Aorta (tissue), 5 donors: ENCODE results near the gene CD47. TPM values are rescaled to one million over a fixed set of nuclear protein-coding genes. Genes with fewer than 3 reads are reported as not detected.

Experiments
- ATAC-seq: fragments of 200-7000 bp; cut with Tn5 transposase; one replicate; pipeline ENCODE4 v1.9.1; 2022; ENCODE audit warnings: moderate library complexity; ENCODE audit not compliant: low FRiP score
- DNase-seq, 2 donors: peaks; one replicate each; pipeline ENCODE4 v3.0.0-alpha.2; 2020
- H3K27ac ChIP-seq, 2 donors: one replicate each; pipeline ENCODE4 v1.5.1; 2013; ENCODE audit warnings: low read length in 2 of 2, mild to moderate bottlenecking in 2 of 2, moderate library complexity in 2 of 2, control low read depth in 1 of 2, inconsistent platforms in 1 of 2, low read depth in 1 of 2
- H3K27me3 ChIP-seq, 2 donors: one replicate each; pipeline ENCODE4 v1.6.1; 2013; ENCODE audit warnings: control low read depth in 1 of 2, low read length in 1 of 2, mild to moderate bottlenecking in 1 of 2, moderate library complexity in 1 of 2; ENCODE audit not compliant: insufficient read depth in 2 of 2, control insufficient read depth in 1 of 2
- H3K36me3 ChIP-seq, 2 donors: one replicate each; pipeline ENCODE4 v1.6.1; 2013; ENCODE audit warnings: control low read depth in 1 of 2, low read length in 1 of 2, mild to moderate bottlenecking in 1 of 2; ENCODE audit not compliant: insufficient read depth in 2 of 2, control insufficient read depth in 1 of 2
- H3K4me1 ChIP-seq, 2 donors: one replicate each; pipeline ENCODE4 v1.6.1; 2013; ENCODE audit warnings: low read length in 2 of 2, control low read depth in 1 of 2, mild to moderate bottlenecking in 1 of 2, moderate library complexity in 1 of 2; ENCODE audit not compliant: insufficient read depth in 2 of 2, control insufficient read depth in 1 of 2
- H3K4me3 ChIP-seq, 2 donors: one replicate each; pipeline ENCODE4 v1.5.1; 2013; ENCODE audit warnings: low read length in 2 of 2, control low read depth in 1 of 2, mild to moderate bottlenecking in 1 of 2
- H3K9me3 ChIP-seq: one replicate; pipeline ENCODE4 v1.6.1; 2013; ENCODE audit warnings: mild to moderate bottlenecking, low read length; ENCODE audit not compliant: control insufficient read depth
- WGBS, 2 donors: extraction: QIAGEN DNeasy Blood & Tissue Kit; methylation state at CpG; one replicate each; pipeline ENCODE4 v1.1.7; 2013; 5-methylcytosine and 5-hydroxymethylcytosine counted together
- intact Hi-C, 2 donors: fragments of 100-400 bp; cut with DNase I; formaldehyde crosslinking; loops; one replicate each; pipeline versions ENCODE4 v1.14.2 to v1.15.0; 2022
- polyA plus RNA-seq, 2 donors: library from polyadenylated mRNA; stranded (reverse); fragments of 200-250 nt; gene quantifications; one replicate each; pipeline ENCODE4 v1.2.3, GENCODE V29; 2013
- total RNA-seq, 2 donors: library from RNA; stranded (reverse); fragmentation: NEBNext Ultra II Directional; extraction: Animal tissue kit (Norgen Biotek cat#: 25700); gene quantifications; one replicate each; pipeline ENCODE4 v1.2.1, GENCODE V29; 2021
- donor health status: healthy with polysubstance abuse.
- donor health status: Bipolar disorder and iron deficiency.
- donor health status: DM: no; HTN: no; CAD: no.
- donor health status: DM: no; HTN: no; CAD: no.
- donor health status: DM: yes; HTN: yes; CAD: no.

The CD47 gene
- total and polyA plus RNA-seq, 4 donors, result 14.9 to 96.7 (median 58.9) TPM

DNA sequence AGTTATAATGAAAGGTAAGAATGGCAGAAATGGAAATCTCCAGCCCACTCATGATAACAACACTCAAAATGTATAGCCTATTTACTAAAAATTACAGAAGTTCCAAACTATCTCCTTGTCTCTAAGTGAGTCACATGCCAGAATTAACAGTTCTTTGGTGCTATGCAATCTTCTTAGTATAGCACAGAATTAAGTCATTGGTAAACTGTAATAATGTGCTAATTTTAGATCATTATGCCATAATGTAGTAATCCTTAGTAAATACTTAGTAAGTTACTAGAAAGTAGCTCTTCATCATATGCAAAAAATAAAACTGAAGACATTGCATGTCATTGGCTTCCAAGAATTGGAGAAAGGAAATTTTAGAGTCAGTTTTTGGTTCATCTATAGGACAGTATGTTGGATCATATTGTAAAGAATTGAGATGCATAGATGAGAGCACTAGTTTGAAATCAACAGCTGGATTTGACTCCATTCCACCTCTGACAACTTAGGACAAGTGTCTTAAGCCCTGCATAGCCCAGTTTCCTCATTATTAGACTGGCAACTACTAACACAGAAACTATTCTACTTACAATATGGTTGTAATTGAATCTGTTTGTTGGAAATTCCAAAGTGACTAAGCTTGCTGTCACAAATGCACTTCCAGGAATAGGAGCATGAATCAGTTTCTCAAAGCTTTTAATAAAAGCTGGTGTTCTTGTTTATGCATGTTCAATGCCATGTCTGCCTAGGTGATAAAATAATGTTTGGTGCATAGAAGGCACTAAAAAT, 40.1 kb upstream of the CD47 start:
- Histone ChIP-seq H3K4me3 (no peak overlapping the region), H3K4me1 (no peaks in the 10 kb centered on the region), H3K27me3 (no peaks in the 10 kb centered on the region), H3K36me3 (no peaks in the 10 kb centered on the region), H3K27ac (no peak overlapping the region), H3K9me3 (no peaks in the 10 kb centered on the region)
- ATAC-seq (peak; percentile 53), DNase-seq (no peak)
- intact Hi-C loops, result no loop called here

DNA sequence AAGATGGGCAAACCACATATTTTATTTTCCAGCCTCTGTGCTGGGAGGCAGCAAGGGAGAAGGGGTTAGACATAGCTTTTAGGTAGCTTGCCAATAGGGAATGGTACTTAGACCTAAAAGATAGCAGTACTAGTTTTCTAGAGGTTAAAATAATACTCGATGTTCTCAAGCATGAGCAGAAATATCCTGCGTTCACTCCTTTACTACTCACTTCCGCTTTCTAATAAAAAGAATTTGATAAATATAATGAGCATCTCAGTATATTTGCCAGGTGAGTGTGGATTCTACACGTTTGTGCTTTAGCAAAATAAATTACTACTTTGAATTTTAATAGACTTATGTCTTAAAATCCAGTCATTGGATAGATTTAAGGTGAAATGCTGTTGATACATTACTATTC, 39.4 kb upstream of the CD47 start:
- no peaks in the 10 kb centered on the region for H3K27me3 ChIP-seq
- no peak overlapping the region for H3K27ac ChIP-seq
- no peaks in the 10 kb centered on the region for H3K4me1 ChIP-seq
- DNase-seq (no peak), ATAC-seq (no peak)
- 89 to 93% methylated on average over 4 of the region's 4 CpGs for WGBS, 2 donors
- H3K9me3 ChIP-seq, result no peaks in the 10 kb centered on the region
- H3K36me3 ChIP-seq, result no peaks in the 10 kb centered on the region
- H3K4me3 ChIP-seq, result no peak overlapping the region
- intact Hi-C loops, result no loop called here

DNA sequence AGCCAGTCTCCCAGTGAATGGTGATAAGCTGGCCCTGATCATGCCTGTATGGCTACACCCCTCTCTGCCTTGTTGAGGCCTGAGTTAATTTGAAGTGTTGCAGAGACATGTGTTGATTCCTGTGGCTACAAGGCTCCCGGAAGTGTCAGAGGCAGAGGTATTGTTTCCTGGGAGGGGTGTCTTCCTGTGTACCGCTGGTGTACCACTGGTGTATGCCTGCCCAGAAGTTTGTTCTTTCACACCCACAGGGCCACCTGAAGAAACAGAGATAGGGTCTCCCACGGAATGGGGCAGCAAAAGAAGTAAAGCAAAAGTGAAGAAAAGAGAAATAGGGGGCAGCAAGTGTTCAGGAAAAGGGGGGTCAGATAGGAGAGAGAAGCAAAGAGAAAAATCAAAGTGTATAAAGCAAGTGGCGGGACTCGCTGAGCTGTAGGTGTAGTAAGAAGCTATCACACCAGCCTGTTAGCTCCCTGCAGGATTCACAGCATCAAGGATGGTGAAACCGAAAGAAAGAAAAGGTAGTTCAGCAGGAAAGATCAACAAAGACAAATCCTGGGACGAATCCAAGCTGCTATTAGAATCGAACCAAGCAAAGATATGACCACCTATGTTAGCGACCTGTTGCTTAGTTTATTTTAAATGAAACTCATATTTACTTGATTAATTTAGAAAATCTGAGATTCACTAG, 36.6 kb upstream of the CD47 start:
- Histone ChIP-seq H3K4me3 (no peak overlapping the region), H3K9me3 (no peaks in the 10 kb centered on the region), H3K36me3 (no peaks in the 10 kb centered on the region), H3K27me3 (no peaks in the 10 kb centered on the region), H3K4me1 (no peaks in the 10 kb centered on the region), H3K27ac (no peak overlapping the region)
- WGBS, 2 donors, result 81 to 85% methylated on average over 9 of the region's 9 CpGs
- intact Hi-C loops, result no loop called here
- ATAC-seq (no peak), DNase-seq (no peak)

DNA sequence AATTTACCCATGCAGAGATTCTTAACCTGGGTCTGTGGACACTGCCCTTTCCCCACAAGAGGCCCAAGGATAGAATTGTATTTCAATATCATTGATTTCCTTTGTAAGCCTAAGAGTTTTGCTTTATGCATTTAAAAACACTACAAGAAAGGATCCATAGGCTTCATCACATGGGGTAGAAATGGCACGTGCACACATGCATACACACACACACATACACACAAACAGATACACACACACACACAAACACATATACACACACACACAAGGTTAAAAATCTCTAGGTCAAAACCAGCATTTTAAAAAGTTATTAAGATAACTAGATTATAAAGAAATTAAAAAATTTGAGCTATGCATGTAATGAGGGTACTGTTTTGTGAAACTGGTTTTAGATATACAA, 35.5 kb upstream of the CD47 start:
- 90 to 94% methylated on average over 1 of the region's 1 CpG for WGBS, 2 donors
- no peak for ATAC-seq
- intact Hi-C loops, result no loop called here
- no peak for DNase-seq
- Histone ChIP-seq H3K36me3 (no peaks in the 10 kb centered on the region), H3K4me1 (no peaks in the 10 kb centered on the region), H3K27ac (no peak overlapping the region), H3K4me3 (no peak overlapping the region), H3K9me3 (no peaks in the 10 kb centered on the region), H3K27me3 (no peaks in the 10 kb centered on the region)

DNA sequence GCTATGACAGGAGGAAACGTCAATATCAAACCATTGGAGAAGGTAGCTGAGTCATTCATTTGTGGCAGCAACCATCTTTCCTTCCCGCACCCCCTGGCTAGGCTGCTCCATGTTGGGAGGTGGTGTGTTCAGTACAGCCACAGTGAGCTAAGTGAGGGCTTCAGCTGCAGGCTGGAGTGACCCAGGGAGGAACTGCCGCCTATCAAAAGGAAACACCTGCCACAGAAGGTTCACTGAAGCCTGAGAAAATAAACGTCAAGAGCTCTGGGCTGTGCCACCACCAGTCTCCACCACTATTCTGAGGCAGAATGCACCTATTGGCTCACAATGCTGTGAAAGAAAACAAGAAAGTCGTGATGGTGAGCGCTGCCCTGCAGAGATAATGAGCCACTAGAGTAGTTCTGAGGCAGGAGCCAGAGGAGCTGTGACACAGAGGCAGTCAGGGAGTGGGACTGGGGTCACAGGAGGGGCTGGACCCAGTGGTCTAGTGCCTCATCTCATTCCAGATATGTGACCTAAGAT, 34.8 kb upstream of the CD47 start:
- Histone ChIP-seq H3K36me3 (no peaks in the 10 kb centered on the region), H3K9me3 (no peaks in the 10 kb centered on the region), H3K4me1 (no peaks in the 10 kb centered on the region), H3K27ac (no peak overlapping the region), H3K4me3 (no peak overlapping the region), H3K27me3 (no peaks in the 10 kb centered on the region)
- intact Hi-C loops, result no loop called here
- ATAC-seq, result no peak
- DNase-seq, result no peak
- WGBS, 2 donors, result 63 to 67% methylated on average over 6 of the region's 6 CpGs

DNA sequence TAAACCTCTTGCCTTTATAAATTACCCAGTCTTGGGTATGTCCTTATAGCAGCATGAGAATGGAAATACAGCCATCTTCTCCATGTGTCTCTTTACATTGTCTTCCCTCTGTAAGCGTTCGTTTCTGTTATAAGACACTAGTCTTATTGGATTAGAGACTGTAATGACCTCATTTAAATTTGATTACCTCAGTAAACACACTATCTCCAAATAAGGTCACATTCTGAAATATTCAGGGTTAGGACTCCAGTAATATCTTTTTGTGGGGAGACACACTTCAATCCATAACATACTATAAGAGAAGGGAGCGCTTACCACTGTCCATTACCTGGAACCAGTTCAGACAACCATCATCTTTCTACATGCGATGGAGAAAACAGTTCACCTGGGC, 34.3 kb upstream of the CD47 start:
- Histone ChIP-seq H3K36me3 (no peaks in the 10 kb centered on the region), H3K4me1 (no peaks in the 10 kb centered on the region), H3K4me3 (no peak overlapping the region), H3K9me3 (no peaks in the 10 kb centered on the region), H3K27ac (no peak overlapping the region), H3K27me3 (no peaks in the 10 kb centered on the region)
- intact Hi-C loops, result no loop called here
- WGBS, 2 donors, result 92 to 96% methylated on average over 4 of the region's 4 CpGs
- no peak for DNase-seq
- ATAC-seq, result no peak

DNA sequence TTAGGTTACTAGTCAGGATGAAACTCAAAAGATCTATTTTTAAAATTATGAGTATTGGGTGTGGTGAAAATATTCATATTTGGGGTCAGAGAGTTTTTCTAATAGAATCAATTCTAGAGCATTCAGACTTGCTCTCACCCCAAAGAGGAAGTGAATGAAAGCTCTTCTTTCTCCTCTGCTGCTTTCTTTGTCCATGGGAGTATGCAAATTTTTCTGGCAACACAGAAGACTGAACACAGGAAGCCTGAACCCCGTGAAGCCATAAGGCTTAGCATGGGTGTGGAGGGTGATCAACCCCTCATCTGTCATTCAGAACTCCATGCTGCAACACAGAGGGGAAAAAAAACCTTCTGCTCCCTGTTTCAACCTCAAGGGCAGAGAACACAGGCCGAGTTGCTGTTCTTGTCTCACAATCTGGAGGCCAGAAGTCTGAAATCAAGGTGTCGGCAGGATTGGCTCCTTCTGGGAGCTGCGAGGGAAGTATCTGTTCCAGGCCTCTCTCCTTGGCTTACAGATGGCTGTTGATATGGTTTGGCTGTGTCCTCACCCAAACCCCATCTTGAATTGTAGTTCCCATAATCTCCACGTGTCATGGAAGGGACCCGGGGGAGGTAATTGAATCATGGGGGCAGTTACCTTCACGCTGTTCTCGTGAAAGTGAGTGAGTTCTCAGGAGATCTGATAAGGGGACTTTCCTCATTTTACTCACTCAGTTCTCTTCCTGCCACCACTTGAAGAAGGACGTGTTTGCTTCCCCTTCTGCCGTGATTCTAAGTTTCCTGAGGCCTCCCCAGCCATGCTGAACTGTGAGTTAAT, 33.7 kb upstream of the CD47 start:
- no peaks in the 10 kb centered on the region for H3K9me3 ChIP-seq
- no peak for DNase-seq
- intact Hi-C loops, result no loop called here
- no peaks in the 10 kb centered on the region for H3K27me3 ChIP-seq
- WGBS, 2 donors, result 81 to 82% methylated on average over 10 of the region's 10 CpGs
- no peaks in the 10 kb centered on the region for H3K4me1 ChIP-seq
- no peaks in the 10 kb centered on the region for H3K36me3 ChIP-seq
- peak; percentile 21 for ATAC-seq
- H3K4me3 ChIP-seq, result no peak overlapping the region
- H3K27ac ChIP-seq, result no peak overlapping the region

DNA sequence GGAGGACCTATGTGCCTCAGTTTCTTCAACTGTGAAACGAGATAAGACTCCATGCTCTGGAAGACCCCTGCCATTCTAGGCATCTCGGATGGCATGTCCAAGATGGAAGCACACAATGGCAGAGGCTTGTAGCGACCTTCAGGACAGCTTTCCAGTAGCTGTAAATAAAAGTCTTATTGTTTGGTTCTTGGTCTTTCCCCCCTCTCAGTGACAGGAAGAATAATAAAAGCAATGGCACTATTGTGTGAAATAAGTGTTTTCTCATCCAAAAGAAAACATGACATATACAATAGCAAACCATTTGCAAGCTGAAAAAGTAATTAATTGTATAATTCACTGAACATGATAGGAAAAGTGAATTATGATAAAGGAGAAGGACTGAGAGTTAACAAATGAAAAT, 32.5 kb upstream of the CD47 start:
- WGBS, 2 donors, result 74 to 76% methylated on average over 3 of the region's 3 CpGs
- Histone ChIP-seq H3K4me1 (no peaks in the 10 kb centered on the region), H3K9me3 (no peaks in the 10 kb centered on the region), H3K27me3 (no peaks in the 10 kb centered on the region), H3K36me3 (no peaks in the 10 kb centered on the region), H3K27ac (no peak overlapping the region), H3K4me3 (no peak overlapping the region)
- DNase-seq (no peak), ATAC-seq (no peak)
- intact Hi-C loops, result no loop called here
